HCT116 (cell line): ENCODE results near the gene IFT25. TPM values are rescaled to one million over a fixed set of nuclear protein-coding genes. Genes with fewer than 3 reads are reported as not detected.

Source experiments
- ATAC-seq: fragments of 200-7000 bp; cut with Tn5 transposase; 2 replicates; pipeline ENCODE4 v1.9.1; 2020; ENCODE audit warnings: mild to moderate bottlenecking, moderate library complexity
- BruUV-seq: library from RNA; stranded (reverse); fragments of 400-500 nt; replicated peaks from 2 replicates; lab custom pipeline; 2021; lab: Mats Ljungman, UMichigan
- CTCF ChIA-PET: fragments of 300-600 bp; sonication (Branson Sonifier 250); formaldehyde crosslinking; loops from one replicate; lab custom pipeline; 2021; ENCODE audit warnings: antibody characterized with exemption; lab: Charles Lee
- POLR2A ChIA-PET: fragments of 300-600, 350-600 bp; sonication (Branson Sonifier 250); formaldehyde crosslinking; loops from one replicate; lab custom pipeline; 2021; ENCODE audit warnings: antibody characterized with exemption; lab: Charles Lee
- RAD21 ChIA-PET, 2 experiments: fragments of 300-600 bp; sonication (Branson Sonifier 250); formaldehyde crosslinking; loops; one replicate each; lab custom pipeline; 2023; ENCODE audit warnings: low total read pairs in 2 of 2; ENCODE audit not compliant: uncharacterized antibody in 2 of 2, unreplicated experiment in 2 of 2, low non-redundant PET in 1 of 2; lab: Charles Lee
- DNase-seq: peaks from one replicate; pipeline ENCODE4 v3.0.0-alpha.2; 2010; ENCODE audit warnings: low read depth, low spot score
- H2AFZ ChIP-seq: fragments of 200-600 bp; shearing (Covaris generic), sonication (generic); 2 replicates; pipeline ENCODE4 v1.6.1; 2017; ENCODE audit warnings: low read depth, mixed run types, mixed read lengths, antibody characterized with exemption, low read length; ENCODE audit not compliant: poor library complexity, severe bottlenecking
- H3K27ac ChIP-seq: 2 replicates; pipeline ENCODE4 v1.5.1; 2012; ENCODE audit warnings: low read depth, low read length
- H3K27me3 ChIP-seq: fragments of 200-600 bp; sonication (generic); 2 replicates; pipeline ENCODE4 v1.6.1; 2016; ENCODE audit warnings: mixed run types, low read length, mixed read lengths; ENCODE audit not compliant: insufficient read depth
- H3K36me3 ChIP-seq, 2 experiments: fragments of 200-500 bp in 1 of 2; fragments of 200-600 bp in 1 of 2; sonication (Bioruptor generic) in 1 of 2; sonication (generic) in 1 of 2; 2 replicates each; pipeline versions ENCODE4 v1.5.1 to v1.6.1; 2014 to 2016; ENCODE audit warnings: low read length in 2 of 2, inconsistent platforms in 1 of 2, mixed read lengths in 1 of 2, mixed run types in 1 of 2; ENCODE audit not compliant: insufficient read depth in 2 of 2, control insufficient read depth in 1 of 2
- H3K4me1 ChIP-seq, 2 experiments: fragments of 200-600 bp in 1 of 2; sonication (generic) in 1 of 2; 2 replicates each; pipeline versions ENCODE4 v1.5.1 to v1.6.1; 2012 to 2017; ENCODE audit warnings: low read length in 2 of 2, inconsistent platforms in 1 of 2, mild to moderate bottlenecking in 1 of 2, mixed read lengths in 1 of 2, mixed run types in 1 of 2, moderate library complexity in 1 of 2; ENCODE audit not compliant: insufficient read depth in 2 of 2, control insufficient read depth in 1 of 2
- H3K4me2 ChIP-seq: fragments of 200-600 bp; sonication (generic); 2 replicates; pipeline ENCODE4 v1.6.1; 2017; ENCODE audit warnings: mixed run types, low read length, mixed read lengths
- H3K4me3 ChIP-seq, 2 experiments: fragments of 200-600 bp in 1 of 2; sonication (generic) in 1 of 2; replicated peaks in 1 of 2; 2 replicates each; pipeline ENCODE4 v1.5.1; 2011 to 2016; ENCODE audit warnings: low read length in 2 of 2, control low read depth in 1 of 2, low read depth in 1 of 2, mild to moderate bottlenecking in 1 of 2, mixed read lengths in 1 of 2, mixed run types in 1 of 2
- H3K79me2 ChIP-seq: fragments of 200-600 bp; sonication (generic); 2 replicates; pipeline ENCODE4 v1.6.1; 2017; ENCODE audit warnings: mild to moderate bottlenecking, mixed run types, low read length, moderate library complexity, mixed read lengths; ENCODE audit not compliant: insufficient read depth
- H3K9ac ChIP-seq: fragments of 200-600 bp; sonication (generic); 2 replicates; pipeline ENCODE4 v1.6.1; 2016; ENCODE audit warnings: low read length, mixed read lengths
- H3K9me2 ChIP-seq: fragments of 200-600 bp; sonication (generic), shearing (Covaris generic); 2 replicates; pipeline ENCODE4 v1.6.1; 2017; ENCODE audit warnings: mixed run types, mild to moderate bottlenecking, moderate library complexity; ENCODE audit not compliant: insufficient read depth
- H3K9me3 ChIP-seq, 2 experiments: fragments of 200-500 bp in 1 of 2; fragments of 200-600 bp in 1 of 2; sonication (Bioruptor generic) in 1 of 2; sonication (generic) in 1 of 2; 2 replicates each; pipeline ENCODE4 v1.6.1; 2014 to 2017; ENCODE audit warnings: low read length in 2 of 2, mixed read lengths in 2 of 2, inconsistent platforms in 1 of 2, low read depth in 1 of 2, mild to moderate bottlenecking in 1 of 2, mixed run types in 1 of 2, moderate library complexity in 1 of 2; ENCODE audit not compliant: control insufficient read depth in 1 of 2, insufficient read depth in 1 of 2
- H4K20me1 ChIP-seq: fragments of 200-600 bp; sonication (generic), shearing (Covaris generic); 2 replicates; pipeline ENCODE4 v1.6.1; 2017; ENCODE audit warnings: mixed run types, mild to moderate bottlenecking, moderate library complexity; ENCODE audit not compliant: insufficient read depth
- ATF3 ChIP-seq: IDR thresholded peaks from 2 replicates; pipeline ENCODE4 v1.6.1; 2012
- CBX3 ChIP-seq: IDR thresholded peaks from 2 replicates; pipeline ENCODE4 v1.6.1; 2012; ENCODE audit warnings: low read depth
- CEBPB ChIP-seq: IDR thresholded peaks from 2 replicates; pipeline ENCODE4 v1.6.1; 2012; ENCODE audit warnings: low read depth
- CTCF ChIP-seq, 3 experiments: fragments of 200-600 bp in 1 of 3; sonication (generic) in 1 of 3; IDR thresholded peaks in 2 of 3; conservative IDR thresholded peaks in 1 of 3; 2 replicates each; pipeline ENCODE4 v1.5.1; 2012 to 2017; ENCODE audit warnings: low read depth in 2 of 3, low read length in 2 of 3, antibody characterized with exemption in 1 of 3, borderline replicate concordance in 1 of 3, control low read depth in 1 of 3, mild to moderate bottlenecking in 1 of 3, mixed read lengths in 1 of 3, mixed run types in 1 of 3, moderate library complexity in 1 of 3; ENCODE audit not compliant: insufficient read depth in 1 of 3
- EGR1 ChIP-seq: IDR thresholded peaks from 2 replicates; pipeline ENCODE4 v1.6.1; 2012; ENCODE audit warnings: low read depth
- ELF1 ChIP-seq: IDR thresholded peaks from 2 replicates; pipeline ENCODE4 v1.6.1; 2012; ENCODE audit warnings: low read depth, borderline replicate concordance
- EZH2 ChIP-seq: fragments of 200-600 bp; sonication (generic); IDR thresholded peaks from 2 replicates; pipeline ENCODE4 v1.6.1; 2017; ENCODE audit warnings: antibody characterized with exemption, mixed run types
- EZH2phosphoT487 ChIP-seq: fragments of 200-600 bp; IDR thresholded peaks from 2 replicates; pipeline ENCODE4 v1.6.1; 2018; ENCODE audit warnings: antibody characterized with exemption, borderline replicate concordance
- JUND ChIP-seq: IDR thresholded peaks from 2 replicates; pipeline ENCODE4 v1.6.1; 2012
- MAX ChIP-seq: IDR thresholded peaks from 2 replicates; pipeline ENCODE4 v1.6.1; 2012
- POLR2A ChIP-seq: IDR thresholded peaks from 2 replicates; pipeline ENCODE4 v1.7.0; 2011; ENCODE audit warnings: borderline replicate concordance; ENCODE audit not compliant: insufficient read depth, insufficient read length; ENCODE audit errors: extremely low read depth
- POLR2AphosphoS5 ChIP-seq: IDR thresholded peaks from 2 replicates; pipeline ENCODE4 v1.6.1; 2011; ENCODE audit warnings: mild to moderate bottlenecking, low read depth, low read length, moderate library complexity
- RAD21 ChIP-seq: IDR thresholded peaks from 2 replicates; pipeline ENCODE4 v1.6.1; 2012; ENCODE audit warnings: low read depth, mild to moderate bottlenecking
- REST ChIP-seq: IDR thresholded peaks from 2 replicates; pipeline ENCODE4 v1.6.1; 2012; ENCODE audit warnings: low read depth
- SIN3A ChIP-seq: IDR thresholded peaks from 2 replicates; pipeline ENCODE4 v1.6.1; 2012; ENCODE audit warnings: low read depth
- SP1 ChIP-seq: IDR thresholded peaks from 2 replicates; pipeline ENCODE4 v1.6.1; 2012; ENCODE audit warnings: low read depth
- SRF ChIP-seq: IDR thresholded peaks from 2 replicates; pipeline ENCODE4 v1.6.1; 2012; ENCODE audit warnings: low read depth
- TCF7L2 ChIP-seq: IDR thresholded peaks from 2 replicates; pipeline ENCODE4 v1.7.0; 2011; ENCODE audit warnings: borderline replicate concordance, inconsistent platforms; ENCODE audit not compliant: insufficient read depth, insufficient read length; ENCODE audit errors: extremely low read depth
- ZFX ChIP-seq: fragments of 450-650 bp; IDR thresholded peaks from 2 replicates; pipeline ENCODE4 v1.6.1; 2017
- ZNF274 ChIP-seq: fragments of 200-500 bp; sonication (Bioruptor generic); IDR thresholded peaks from 2 replicates; pipeline ENCODE4 v1.6.1; 2014; ENCODE audit warnings: mild to moderate bottlenecking, low read depth, low read length, inconsistent platforms
- intact Hi-C: fragments of 100-400 bp; cut with micrococcal nuclease; formaldehyde crosslinking; loops from 2 replicates; pipeline ENCODE4 v1.10.0; 2022
- total RNA-seq: library from RNA; stranded (reverse); gene quantifications from one replicate; pipeline ENCODE4 v1.2.1, GENCODE V29; 2021; ENCODE audit not compliant: unreplicated experiment

The IFT25 gene
- total RNA-seq, 1 experiment from 2014 or later, result 45.1 TPM

- TF ChIP-seq ATF3 (no peak), ZNF274 (no peak)
These were observed 18.1 kb downstream of the IFT25 start (continued) for GRCh38 chr1:53927376-53927881.

- peaks cover 6 to 16% of the 10 kb centered on the region in 2 experiments for H3K36me3 ChIP-seq
- no peak for DNase-seq
- no peak overlapping the region for H2AFZ ChIP-seq
- H3K27ac ChIP-seq, result no peak overlapping the region
- no peak; the same call in 1 of the 2 replicates for ATAC-seq
- no peaks in the 10 kb centered on the region for H3K9me2 ChIP-seq
- no peaks in the 10 kb centered on the region for H4K20me1 ChIP-seq
- H3K9ac ChIP-seq, result no peak overlapping the region
- peaks cover 0 to 5% of the 10 kb centered on the region in 2 experiments; a peak in 1 of 4 replicates for H3K4me1 ChIP-seq
- no TSS peak for BruUV-seq
- ChIA-PET POLR2A (no interaction called here), CTCF (no interaction called here), RAD21 (no interaction called here)
- TF ChIP-seq ELF1 (no peak), CEBPB (no peak), JUND (no peak), EZH2 (no peak), EGR1 (no peak), REST (no peak), MAX (no peak), CTCF (IDR thresholded peaks at IDR 0.05 in 2 of 3, conservative IDR thresholded peaks at IDR 0.05 in 1 of 3; ENCODE audit: borderline replicate concordance in 1 of 3, insufficient read depth in 1 of 3, low read depth in 2 of 3, low read length in 2 of 3) (no peak), ZFX (no peak), EZH2phosphoT487 (no peak), SP1 (no peak), SIN3A (no peak), CBX3 (no peak), POLR2AphosphoS5 (no peak), TCF7L2 (no peak), RAD21 (no peak), POLR2A (no peak), ZNF274 (no peak), SRF (no peak)
- no peaks in the 10 kb centered on the region for H3K9me3 ChIP-seq
- intact Hi-C loops, result no loop called here
- H3K79me2 ChIP-seq, result no peaks in the 10 kb centered on the region
- no peak overlapping the region for H3K4me3 ChIP-seq
- H3K27me3 ChIP-seq, result no peaks in the 10 kb centered on the region
- no peak overlapping the region; the same call in 1 of the 2 replicates for H3K4me2 ChIP-seq
These were observed 25.8 kb downstream of the IFT25 start for GRCh38 chr1:53919675-53920066.
